HepG2 (cell line): Measurements from ENCODE around the gene KANTR. TPM values are rescaled to one million over a fixed set of nuclear protein-coding genes. Genes with fewer than 3 reads are reported as not detected.

Experiments used
- ATAC-seq: fragments of 200-7000 bp; cut with Tn5 transposase; 3 replicates; pipeline ENCODE4 v1.9.1; 2020; ENCODE audit warnings: mild to moderate bottlenecking, moderate library complexity
- BruUV-seq: library from RNA; stranded (reverse); fragments of 400-500 nt; replicated peaks from 2 replicates; lab custom pipeline; 2021; lab: Mats Ljungman, UMichigan
- CTCF ChIA-PET: fragments of 300-600 bp; formaldehyde crosslinking; extraction: SDS; loops from one replicate; lab custom pipeline; 2021; ENCODE audit warnings: low total read pairs, inconsistent platforms, low intra/inter-chr PET ratio; lab: Yijun Ruan, JAX
- POLR2A ChIA-PET: fragments of 350-600 bp; sonication (Branson Sonifier 250); formaldehyde crosslinking; loops from one replicate; lab custom pipeline; 2020; ENCODE audit warnings: antibody characterized with exemption, inconsistent platforms; lab: Yijun Ruan, JAX
- DNase-seq: peaks from one replicate; pipeline ENCODE4 v3.0.0-alpha.2; 2015; ENCODE audit warnings: low spot score
- FAIRE-seq: peaks from 3 replicates; lab custom pipeline; 2011; peaks lifted over from hg19 to GRCh38; lab: Jason Lieb, UNC
- H2AFZ ChIP-seq: one replicate; pipeline ENCODE4 v1.6.1; 2011; ENCODE audit warnings: low read length, inconsistent platforms
- H3K27ac ChIP-seq: fragments of 300-600 bp; 3 replicates; pipeline ENCODE4 v1.8.0; 2011; ENCODE audit warnings: mixed run types, mild to moderate bottlenecking, mixed read lengths, low read length, inconsistent platforms; ENCODE audit not compliant: insufficient read depth; ENCODE audit errors: extremely low read length
- H3K27me3 ChIP-seq, 2 experiments: fragments of 200-600 bp in 1 of 2; 2 replicates in 1 of 2; 3 replicates in 1 of 2; pipeline versions ENCODE4 v1.6.0 to v1.8.0; 2011; ENCODE audit warnings: low read length in 2 of 2, mild to moderate bottlenecking in 2 of 2, moderate library complexity in 2 of 2, inconsistent platforms in 1 of 2; ENCODE audit not compliant: insufficient read depth in 2 of 2, control insufficient read depth in 1 of 2
- H3K36me3 ChIP-seq, 2 experiments: fragments of 200-600 bp in 1 of 2; replicated peaks in 1 of 2; 2 replicates in 1 of 2; 3 replicates in 1 of 2; pipeline versions ENCODE4 v1.5.1 to v1.8.0; 2011; ENCODE audit warnings: low read length in 2 of 2, inconsistent platforms in 1 of 2; ENCODE audit not compliant: insufficient read depth in 2 of 2, control insufficient read depth in 1 of 2
- H3K4me1 ChIP-seq: 2 replicates; pipeline ENCODE4 v1.5.1; 2012; ENCODE audit warnings: low read length, inconsistent platforms; ENCODE audit not compliant: insufficient read depth
- H3K4me2 ChIP-seq: 2 replicates; pipeline ENCODE4 v1.6.0; 2011; ENCODE audit warnings: low read depth, low read length, inconsistent platforms
- H3K4me3 ChIP-seq, 3 experiments: fragments of 200-600 bp in 1 of 3; sonication (generic), shearing (Covaris generic) in 1 of 3; replicated peaks in 1 of 3; 2 replicates each; pipeline ENCODE4 v1.5.1; 2011 to 2016; ENCODE audit warnings: low read length in 3 of 3, inconsistent platforms in 2 of 3, low read depth in 2 of 3, mild to moderate bottlenecking in 2 of 3, control low read depth in 1 of 3, mixed read lengths in 1 of 3; ENCODE audit not compliant: insufficient read depth in 1 of 3
- H3K79me2 ChIP-seq: one replicate; pipeline ENCODE4 v1.6.1; 2011; ENCODE audit warnings: low read length, inconsistent platforms; ENCODE audit not compliant: insufficient read depth
- H3K9ac ChIP-seq: 2 replicates; pipeline ENCODE4 v1.6.0; 2011; ENCODE audit warnings: mild to moderate bottlenecking, low read depth, low read length, inconsistent platforms; ENCODE audit not compliant: insufficient read depth
- H3K9me3 ChIP-seq: 2 replicates; pipeline ENCODE4 v1.5.1; 2012; ENCODE audit warnings: mild to moderate bottlenecking, low read length
- H4K20me1 ChIP-seq: 2 replicates; pipeline ENCODE4 v1.6.0; 2011; ENCODE audit warnings: inconsistent platforms, mild to moderate bottlenecking, low read length, moderate library complexity; ENCODE audit not compliant: insufficient read depth
- ARID4A ChIP-seq: sonication (generic); formaldehyde crosslinking; IDR thresholded peaks from 2 replicates; pipeline ENCODE4 v1.5.0; 2020; ENCODE audit warnings: mild to moderate bottlenecking, missing genetic modification reagents, borderline replicate concordance
- HDAC1 ChIP-seq: sonication (generic); formaldehyde crosslinking; IDR thresholded peaks from 2 replicates; pipeline ENCODE4 v1.5.1; 2020; ENCODE audit warnings: mild to moderate bottlenecking, missing genetic modification reagents
- HIVEP1 ChIP-seq: sonication (generic); formaldehyde crosslinking; IDR thresholded peaks from 2 replicates; pipeline ENCODE4 v1.4.0; 2020; ENCODE audit warnings: mild to moderate bottlenecking, missing genetic modification reagents
- HMG20B ChIP-seq: conservative IDR thresholded peaks from 2 replicates; pipeline ENCODE4 v1.6.1; 2016; ENCODE audit warnings: missing genetic modification reagents, missing compliant biosample characterization
- POLR2A ChIP-seq, 2 experiments: IDR thresholded peaks; 2 replicates each; pipeline ENCODE4 v1.6.1; 2011; ENCODE audit warnings: low read depth in 2 of 2, low read length in 2 of 2, mild to moderate bottlenecking in 1 of 2, moderate library complexity in 1 of 2; ENCODE audit not compliant: insufficient read depth in 1 of 2
- SIN3B ChIP-seq: fragments of 150-350 bp; IDR thresholded peaks from 2 replicates; pipeline ENCODE4 v1.6.1; 2014; ENCODE audit warnings: low read length
- ZNF296 ChIP-seq: sonication (generic); formaldehyde crosslinking; conservative IDR thresholded peaks from 2 replicates; pipeline ENCODE4 v1.5.0; 2020; ENCODE audit warnings: mild to moderate bottlenecking, missing genetic modification reagents
- ZNF710 ChIP-seq: sonication (generic); formaldehyde crosslinking; IDR thresholded peaks from 2 replicates; pipeline ENCODE4 v1.5.0; 2020; ENCODE audit warnings: mild to moderate bottlenecking, missing genetic modification reagents, borderline replicate concordance
- whole genome bisulfite sequencing: methylation state at CpG from one replicate; pipeline ENCODE4 v1.1.6; 2017; ENCODE audit warnings: low lambda C conversion rate; 5-methylcytosine and 5-hydroxymethylcytosine counted together
- in situ Hi-C: cut with HindIII; loops from 2 replicates; pipeline ENCODE4 v1.10.0; 2017; ENCODE audit warnings: low pct_unique_long_range_greater_than_20kb; ENCODE audit not compliant: extremely low pct_ligation_motif_present
- intact Hi-C: fragments of 100-400 bp; cut with micrococcal nuclease; formaldehyde crosslinking; loops from one replicate; pipeline ENCODE4 v1.10.0; 2022; ENCODE audit not compliant: unreplicated experiment
- polyA plus RNA-seq, 8 experiments: library from polyadenylated mRNA; depleted of rRNA in 3 of 8; stranded (reverse) in 7 of 8; unstranded in 1 of 8; fragments of >200 nt; fragmentation: Illumina TruSeq in 4 of 8; extraction: Trizol in 4 of 8; gene quantifications; 2 replicates each; pipeline versions ENCODE4 v1.2.1 to v1.2.3, GENCODE V29; 2011 to 2016; ENCODE audit warnings: low read depth in 4 of 8, missing spikeins in 1 of 8, mixed read lengths in 1 of 8; ENCODE audit not compliant: insufficient read depth in 1 of 8
- total RNA-seq, 5 experiments: library from RNA; depleted of rRNA; stranded (reverse); fragments of >200 nt; fragmentation: Illumina TruSeq; extraction: Trizol; gene quantifications; 2 replicates each; pipeline ENCODE4 v1.2.3, GENCODE V29; 2016; ENCODE audit warnings: low read depth in 1 of 5

Gene KANTR
- total and polyA plus RNA-seq, 2 of the 13 experiments (the other 11 are each of a cell fraction or from before 2014, with no cell fraction given) = 4.4 to 9.0 TPM

- TF ChIP-seq HDAC1 (CRISPR knock-in tag) (no peak), ARID4A (CRISPR knock-in tag) (no peak), HMG20B (CRISPR knock-in tag) (no peak), ZNF710 (peak; percentile 75; the same call in 1 of the 2 replicates), SIN3B (no peak), POLR2A (IDR thresholded peaks at IDR 0.05; ENCODE audit: insufficient read depth in 1 of 2, low read depth in 2 of 2, low read length in 2 of 2) (no peak), ZNF296 (CRISPR knock-in tag) (no peak), HIVEP1 (no peak)
- DNase-seq (no peak), ATAC-seq (peak; percentile 28)
Measured at GRCh38 chrX:53072418-53073114, 21.4 kb upstream of the KANTR start.

More at GRCh38 chrX:53072418-53073114, 21.4 kb upstream of the KANTR start:
- no peak for FAIRE-seq
- no TSS peak for BruUV-seq
- in situ Hi-C loops (no loop called here), intact Hi-C loops (no loop called here)
- Histone ChIP-seq H3K9me3 (no peaks in the 10 kb centered on the region), H3K4me2 (peak overlapping the region; percentile 83), H3K36me3 (no peaks in the 10 kb centered on the region), H3K4me3 (peak overlapping the region; percentile 30 to 55 (median 51); a peak in 4 of 6 replicates), H3K9ac (no peak overlapping the region), H3K27me3 (no peaks in the 10 kb centered on the region), H4K20me1 (no peaks in the 10 kb centered on the region), H3K4me1 (no peaks in the 10 kb centered on the region), H2AFZ (peak overlapping the region; percentile 6), H3K27ac (no peak overlapping the region), H3K79me2 (no peaks in the 10 kb centered on the region)
- POLR2A ChIA-PET = interaction anchor here (0.7 to 1.5 kb wide), 3 partner anchors 9 to 888 kb away, joined by 3 to 4 read pairs (median 4); partner anchors contain the start of gene TSPYL2
- 0% methylated on average over 3 of the region's 9 CpGs for WGBS
- CTCF ChIA-PET = interaction anchor here (0.9 to 1.8 kb wide), 2 partner anchors 17 to 20 kb away, joined by 4 to 10 read pairs; no protein-coding TSS in a partner anchor
